NCI-H2081 (cell line): ENCODE data around the gene CYB5R2.

Experiments
- DNase-seq, 2 experiments: peaks; one replicate each; lab custom pipeline; 2025; lab: John Stamatoyannopoulos, UW

Gene CYB5R2

DNA sequence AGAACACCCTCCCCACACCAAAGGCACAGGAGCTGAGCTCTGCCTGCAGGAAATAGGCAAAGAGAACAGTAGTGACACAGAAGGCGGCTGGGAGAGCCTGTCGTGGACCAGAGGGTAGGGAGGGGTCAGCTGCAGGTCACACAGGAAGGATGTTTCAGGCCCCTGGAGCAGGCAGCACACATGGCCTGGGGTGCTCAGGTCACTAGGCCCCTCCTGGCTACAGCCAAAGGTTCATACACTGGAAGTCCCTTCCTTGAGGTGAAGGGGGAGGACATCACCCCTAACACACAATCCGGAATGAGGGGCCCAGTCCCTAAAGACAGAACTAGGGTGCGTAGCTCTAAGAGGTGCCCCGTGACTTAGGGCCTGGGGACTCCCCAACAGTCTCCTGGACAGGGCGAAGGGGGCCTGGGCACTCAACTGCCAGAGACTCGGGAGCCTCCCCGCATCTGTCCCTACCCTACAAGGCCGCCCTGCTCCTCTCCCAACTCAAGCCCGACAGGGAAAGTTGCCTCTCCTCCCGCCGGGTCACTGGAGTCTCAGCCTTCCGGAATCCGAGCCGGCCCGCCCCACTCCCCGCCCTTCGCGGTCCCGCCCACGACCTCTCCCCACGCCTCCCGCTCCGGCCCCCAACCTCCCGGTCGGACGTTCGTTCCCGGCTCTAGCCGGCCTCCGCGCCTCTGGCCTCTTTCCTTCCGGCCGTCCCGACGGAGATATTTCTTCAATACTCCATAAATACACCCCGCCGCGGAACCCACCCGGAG is at the start of gene CYB5R2:
Gene CYB5R2 (minus strand): TSS at position 541 of the 764 bp plus-strand sequence. CDS start 675 bp downstream, outside the sequence.
- DNase-seq, result no peak

DNA sequence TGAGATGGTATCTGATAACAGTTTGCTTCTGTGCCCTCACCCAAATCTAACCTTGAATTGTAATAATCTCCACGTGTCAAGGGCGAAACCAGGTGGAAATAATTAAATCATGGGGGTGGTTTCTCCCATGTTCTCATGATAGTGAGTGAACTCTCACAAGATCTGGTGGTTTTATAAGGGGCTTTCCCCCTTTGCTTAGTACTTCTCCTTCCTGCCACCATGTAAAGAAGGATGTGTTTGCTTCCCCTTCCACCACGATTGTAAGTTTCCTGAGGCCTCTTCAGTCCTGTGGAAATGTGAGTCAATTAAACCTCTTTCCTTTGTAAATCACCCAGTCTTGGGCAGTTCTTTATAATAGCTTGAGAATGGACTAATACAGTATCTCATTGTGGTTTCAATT is 41.5 kb upstream of the CYB5R2 start:
- no peak for DNase-seq

DNA sequence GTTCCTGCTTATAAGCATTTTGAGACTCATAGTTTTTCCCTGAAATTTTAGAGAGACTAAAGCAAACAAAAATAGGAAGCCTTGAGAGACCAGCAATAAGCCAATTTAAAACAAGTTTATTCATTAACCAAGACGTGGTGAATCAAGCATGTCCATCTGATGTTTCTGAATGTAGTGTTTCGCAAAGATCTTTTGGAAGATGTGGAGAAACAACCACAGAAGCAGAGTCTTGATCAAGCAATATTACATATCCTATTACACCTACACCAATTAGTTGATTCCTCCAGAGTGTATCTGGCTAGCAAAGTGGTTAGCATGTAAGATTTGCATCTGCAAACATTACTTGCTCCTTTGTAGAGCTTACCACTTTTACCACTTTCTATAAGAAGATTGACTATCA is 33.1 kb upstream of the CYB5R2 start, which contains the start of gene OVCH2:
Gene OVCH2 (minus strand): TSS at position 101 of the 400 bp plus-strand sequence. CDS start 83 bp downstream, at position 18.
- DNase-seq, result no peak

DNA sequence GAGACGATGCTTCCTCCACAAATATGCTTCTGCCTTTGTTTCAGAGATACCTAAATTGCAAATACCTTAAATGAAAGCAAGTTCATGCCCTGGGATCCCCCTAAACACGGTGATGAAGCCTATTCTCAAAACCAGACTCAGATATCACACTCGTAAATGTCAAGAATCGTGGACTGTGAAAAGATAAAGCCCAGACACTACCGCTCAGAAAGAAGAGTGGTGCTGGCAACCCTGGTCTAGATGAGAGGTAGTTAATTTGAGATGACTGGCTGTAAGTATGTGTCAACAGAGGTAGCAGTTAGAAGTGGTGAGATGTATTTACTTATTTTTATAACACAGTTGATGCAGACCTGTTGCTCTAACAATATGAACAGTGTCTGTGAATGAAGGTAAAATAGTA is 30.4 kb upstream of the CYB5R2 start:
- DNase-seq, result no peak

DNA sequence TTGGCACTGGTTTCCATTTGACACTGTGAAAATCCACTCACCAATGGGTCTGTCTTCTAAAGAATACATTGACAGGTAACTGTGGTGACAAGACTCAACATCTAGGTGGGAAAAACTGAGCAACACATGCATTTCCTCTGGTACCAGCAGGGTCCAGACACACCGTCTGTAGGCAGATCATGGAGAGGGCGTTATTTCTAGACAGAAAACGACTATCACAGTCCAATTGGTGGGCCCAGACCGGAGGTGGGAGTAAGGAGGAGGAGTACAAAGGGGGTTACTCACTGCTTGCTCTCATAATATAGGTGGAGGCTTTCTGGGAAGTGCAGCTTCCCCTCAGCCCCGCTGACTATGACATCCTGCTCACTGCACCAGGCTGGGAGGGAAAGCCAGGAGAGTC is 23.1 kb upstream of the CYB5R2 start:
- DNase-seq, result no peak

DNA sequence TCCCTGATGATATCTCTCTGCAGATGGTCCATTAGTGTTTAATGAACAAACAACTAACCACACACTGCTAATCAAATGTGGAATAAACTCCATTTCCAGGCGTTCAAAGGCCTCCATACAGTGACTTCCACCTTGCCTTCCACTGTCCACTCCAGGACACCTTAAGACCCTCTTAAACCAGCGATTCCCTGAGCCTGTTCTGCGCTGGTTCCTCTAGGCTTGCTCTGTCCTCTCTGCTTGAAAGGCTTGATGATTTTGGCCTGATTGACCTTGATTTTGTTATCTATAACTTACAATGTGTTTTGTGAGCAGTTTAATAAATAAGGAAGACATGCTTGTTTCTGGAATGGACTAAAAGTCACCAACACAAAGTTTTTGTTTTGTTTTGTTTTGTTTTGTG is 20.9 kb upstream of the CYB5R2 start:
- no peak for DNase-seq

DNA sequence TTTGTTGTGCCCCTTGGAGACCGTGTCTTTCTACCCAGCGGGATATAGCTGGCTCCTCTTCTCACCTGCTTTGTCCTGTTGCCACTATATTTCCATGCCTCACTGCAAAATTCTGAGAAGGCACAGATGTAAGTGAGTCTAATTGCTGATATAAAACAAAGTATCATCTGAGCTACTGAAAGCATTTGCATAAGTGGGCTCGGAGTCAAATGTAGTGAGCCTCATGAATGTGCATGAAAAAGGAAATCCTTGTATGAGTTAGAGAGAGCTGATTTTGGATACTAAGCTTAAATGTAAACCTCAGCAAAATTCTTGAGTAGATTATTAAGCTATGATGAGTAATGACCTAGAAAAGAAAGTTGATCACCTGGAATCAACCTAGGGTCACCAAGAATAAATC is 19.1 kb upstream of the CYB5R2 start:
- no peak for DNase-seq

DNA sequence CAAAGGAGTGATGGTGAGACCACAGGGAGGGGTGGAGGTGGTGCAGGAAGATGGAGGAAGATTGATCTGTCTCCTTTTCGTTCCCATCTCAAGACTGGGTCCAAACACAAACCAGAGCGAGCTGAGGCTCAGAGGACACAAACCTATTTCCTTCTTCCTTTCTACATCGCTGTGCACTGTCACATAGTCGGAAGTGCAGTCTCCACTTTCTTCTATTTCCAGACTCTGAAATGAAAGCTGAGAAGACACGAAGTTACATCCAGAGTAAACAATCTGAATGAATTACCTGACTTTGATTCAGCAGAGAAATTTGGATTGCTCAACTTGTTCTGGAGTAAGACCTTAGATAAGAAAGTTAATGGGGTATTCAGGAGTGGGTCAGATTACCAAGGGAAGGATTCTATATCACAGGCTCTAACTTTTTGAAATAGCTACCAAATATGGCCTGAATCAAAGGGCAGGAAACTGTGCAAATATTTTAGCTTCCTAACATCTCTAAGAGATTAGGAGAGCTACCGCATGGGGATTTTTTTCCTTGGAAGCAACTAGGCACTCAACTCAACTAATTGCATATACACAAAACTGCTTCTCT is 18.6 kb upstream of the CYB5R2 start:
- no peak for DNase-seq

DNA sequence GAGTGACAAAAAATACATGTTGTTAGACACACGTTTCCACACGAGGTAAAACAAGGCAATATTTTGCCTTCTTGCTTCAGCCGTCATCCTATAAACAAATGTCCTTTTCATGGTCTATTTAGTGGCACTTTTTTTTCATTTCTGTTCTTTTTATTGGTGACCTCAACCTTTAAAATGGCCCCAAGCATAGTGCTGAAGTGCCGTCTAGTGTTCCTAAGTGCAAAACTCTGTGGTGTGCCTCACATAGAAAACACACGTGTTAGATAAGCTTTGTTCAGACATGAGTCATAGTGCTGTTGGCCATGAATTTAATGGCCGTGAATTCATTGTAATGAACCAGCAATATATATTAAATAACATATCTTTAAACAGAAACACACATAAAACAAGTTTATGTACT is 17.3 kb upstream of the CYB5R2 start:
- DNase-seq, result no peak

DNA sequence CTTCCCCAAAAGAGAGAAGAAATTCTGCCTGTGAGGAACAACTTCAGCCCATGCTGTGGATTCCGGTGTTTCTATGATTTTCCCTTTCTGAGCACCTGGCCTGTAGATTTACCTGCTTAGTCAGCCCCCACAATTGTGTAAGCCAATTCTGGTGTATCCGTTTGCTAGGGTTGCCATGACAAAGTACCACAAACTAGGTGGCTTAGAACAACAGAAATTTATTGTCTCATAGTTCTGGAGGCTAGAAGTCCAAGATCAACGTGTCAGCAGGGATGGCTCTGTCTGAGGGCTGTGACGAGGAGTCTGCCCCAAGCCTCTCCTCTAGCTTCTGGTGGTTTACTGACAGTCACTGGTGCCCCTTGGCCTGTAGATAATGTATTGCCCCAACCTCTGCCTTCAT is 15.9 kb upstream of the CYB5R2 start:
- no peak for DNase-seq

DNA sequence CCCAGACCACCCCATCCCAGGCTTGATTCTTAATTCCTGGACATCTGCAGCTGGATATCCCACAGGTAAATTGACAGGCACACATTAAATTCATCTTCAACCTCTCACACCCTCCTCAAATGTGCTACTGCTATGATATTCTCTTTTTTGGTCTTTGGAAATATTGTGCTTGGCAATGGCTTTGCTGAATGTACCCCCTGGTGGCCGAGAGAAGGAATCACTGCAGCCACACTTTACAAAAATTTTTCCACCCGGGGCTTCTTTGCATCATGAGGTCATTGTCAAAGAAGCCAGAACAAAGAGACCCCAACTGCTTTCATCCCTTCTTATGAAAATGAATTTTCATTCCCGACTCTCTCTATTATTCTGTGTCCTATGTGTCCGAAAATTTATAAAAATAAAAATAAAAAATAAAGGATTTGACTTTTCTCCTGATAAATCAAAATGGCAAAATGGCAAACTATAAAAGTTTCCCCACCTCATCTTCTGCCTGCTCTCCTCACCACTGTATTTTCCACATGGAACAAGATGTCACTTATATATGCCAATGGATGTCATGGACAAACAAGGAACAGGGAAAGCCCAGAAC is 15.0 kb upstream of the CYB5R2 start:
- DNase-seq, result peak in 1 of 2 experiments; percentile 12

DNA sequence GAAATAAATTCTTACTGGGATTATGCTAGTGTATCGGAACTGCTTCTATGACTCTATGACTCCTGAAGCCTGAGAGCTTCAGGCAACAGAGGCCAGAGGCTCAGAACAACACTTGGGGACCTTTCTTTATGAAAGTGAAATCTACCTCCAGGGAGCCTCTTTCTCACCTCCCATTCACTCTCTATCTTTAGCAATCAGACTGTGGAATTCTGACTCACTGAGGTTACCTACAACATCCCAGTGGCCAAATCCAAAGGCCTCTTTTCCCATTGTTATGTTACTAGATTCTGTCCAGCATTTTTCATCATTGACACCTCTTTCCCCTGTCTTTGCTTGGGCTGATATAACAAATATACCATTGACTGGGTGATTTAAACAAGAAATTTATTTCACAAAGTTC is 14.1 kb upstream of the CYB5R2 start:
- no peak for DNase-seq

DNA sequence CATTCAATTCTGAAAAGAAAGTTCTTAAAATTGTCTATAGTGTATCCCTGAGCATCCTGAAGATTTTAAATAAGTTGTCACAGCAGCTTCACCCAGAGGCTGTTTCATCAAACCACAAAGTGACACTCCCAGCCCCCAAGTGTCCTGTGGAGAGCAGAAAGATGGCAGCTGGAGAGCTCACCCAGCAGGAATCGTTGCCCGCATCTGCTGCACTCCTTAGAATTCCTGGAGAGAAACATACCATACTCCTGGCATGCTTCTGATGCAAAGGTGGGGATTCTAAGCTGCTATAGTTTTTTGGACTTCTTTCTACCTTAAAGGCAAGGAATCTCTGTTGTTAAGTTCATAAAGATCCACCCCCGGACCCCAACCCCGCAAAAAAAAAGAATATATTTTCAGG is 13.5 kb upstream of the CYB5R2 start:
- no peak for DNase-seq

DNA sequence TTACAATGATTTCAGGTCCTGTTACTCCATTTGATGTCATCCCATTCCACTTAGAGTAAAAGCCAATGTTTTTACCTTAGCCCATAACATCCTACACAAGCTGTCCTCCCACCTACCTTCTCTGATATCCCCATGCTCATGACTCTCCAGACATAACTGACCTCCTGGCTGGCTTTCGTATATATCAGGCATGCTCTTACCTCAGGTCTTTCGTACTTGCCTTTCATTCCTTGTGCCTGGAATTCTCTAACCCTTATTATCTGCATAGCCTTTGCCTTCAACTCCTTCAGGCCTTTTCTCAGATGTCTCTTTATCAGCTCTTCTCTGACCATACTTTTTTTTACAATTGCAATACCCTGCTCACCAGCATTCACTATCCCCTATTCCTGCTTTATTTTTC is 10.3 kb upstream of the CYB5R2 start:
- DNase-seq, result no peak

DNA sequence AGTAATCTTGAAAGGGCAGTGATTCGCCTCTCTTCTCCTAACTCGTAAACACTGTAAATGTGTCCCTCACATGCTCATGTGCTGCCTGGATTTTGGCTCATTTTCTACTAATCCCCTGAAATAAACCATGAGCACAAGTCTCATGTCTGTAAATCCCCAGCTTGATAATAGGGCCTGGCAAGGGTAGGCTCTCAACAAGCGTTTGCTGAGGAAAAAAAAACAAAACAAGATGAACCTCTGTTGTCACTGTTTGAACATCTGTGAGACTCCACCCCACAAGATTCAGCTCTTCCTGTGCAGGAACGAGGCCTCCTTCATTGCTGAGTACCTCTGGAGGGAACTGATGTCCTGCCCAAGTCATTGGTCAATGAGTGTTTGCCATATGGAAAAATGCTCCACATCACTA is 4.5 kb upstream of the CYB5R2 start:
- no peak for DNase-seq

DNA sequence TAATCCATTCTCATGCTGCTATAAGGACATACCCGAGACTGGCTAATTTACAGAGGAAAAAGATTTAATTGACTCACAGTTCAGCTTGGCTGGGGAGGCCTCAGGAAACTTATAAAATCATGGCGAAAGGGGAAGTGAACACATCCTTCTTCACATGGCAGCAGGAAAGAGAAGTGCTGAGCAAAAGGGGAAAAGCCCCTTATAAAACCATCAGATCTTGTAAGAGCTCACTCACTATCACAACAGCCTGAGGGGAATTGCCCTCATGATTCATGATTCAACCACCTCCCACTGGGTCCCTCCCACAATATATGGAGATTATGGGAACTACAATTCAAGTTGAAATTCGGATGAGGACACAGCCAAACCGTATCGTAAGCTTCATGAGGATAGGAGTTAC is 3.8 kb upstream of the CYB5R2 start:
- DNase-seq, result no peak

DNA sequence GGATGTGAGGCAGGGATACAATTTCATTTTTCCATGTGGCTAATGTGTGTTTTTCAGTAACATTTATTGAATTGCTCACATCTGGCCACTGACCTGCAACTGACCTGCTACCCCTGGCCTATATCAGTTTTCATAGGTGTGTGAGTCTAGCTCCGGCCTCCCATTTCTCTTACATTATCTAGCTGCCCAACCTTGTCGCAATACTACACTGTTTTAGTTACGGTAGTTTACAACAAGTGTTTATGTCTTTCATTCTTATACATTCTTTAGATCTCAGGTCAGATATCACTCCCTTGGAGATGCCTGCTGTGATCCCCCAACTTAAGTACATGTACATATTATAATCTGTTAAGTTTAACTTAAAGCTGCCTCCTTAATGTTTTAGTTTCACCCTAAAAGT is 2.3 kb upstream of the CYB5R2 start:
- DNase-seq, result no peak

DNA sequence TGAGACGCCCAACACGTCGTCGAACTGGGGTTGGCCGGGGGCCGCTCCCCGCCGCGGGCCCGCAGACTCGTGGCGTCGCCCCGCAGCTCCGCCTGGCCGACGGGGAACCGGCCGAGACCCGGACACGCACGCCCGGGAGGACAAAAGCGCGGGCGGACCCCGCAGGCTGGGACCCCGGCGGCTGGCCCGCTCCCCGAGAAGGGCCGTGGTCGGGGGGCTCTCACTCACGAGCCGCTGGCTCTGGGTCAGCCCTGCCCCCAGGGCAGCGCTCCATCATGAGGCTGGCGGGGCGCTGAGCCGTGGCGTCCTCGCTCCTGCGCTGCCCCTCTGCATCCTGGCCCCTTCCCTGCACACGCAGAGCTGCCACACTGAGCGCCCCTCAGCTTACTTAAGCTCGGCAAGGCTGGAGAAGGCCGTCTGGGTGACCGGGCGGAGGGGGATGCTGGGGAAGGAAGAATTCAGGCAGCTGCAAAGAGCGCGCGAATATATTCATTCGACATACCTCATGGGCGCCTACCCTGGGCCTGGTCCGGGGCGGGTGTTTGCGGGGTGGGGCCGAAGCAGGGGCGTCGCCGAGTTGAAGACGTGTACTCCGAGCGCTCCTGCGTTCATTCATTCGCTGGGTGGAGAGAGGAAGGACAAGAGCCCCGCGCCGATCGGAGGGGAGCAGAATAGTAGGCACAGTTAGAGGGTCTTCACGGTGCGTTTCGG is 579 bp upstream of the CYB5R2 start:
- no peak for DNase-seq

DNA sequence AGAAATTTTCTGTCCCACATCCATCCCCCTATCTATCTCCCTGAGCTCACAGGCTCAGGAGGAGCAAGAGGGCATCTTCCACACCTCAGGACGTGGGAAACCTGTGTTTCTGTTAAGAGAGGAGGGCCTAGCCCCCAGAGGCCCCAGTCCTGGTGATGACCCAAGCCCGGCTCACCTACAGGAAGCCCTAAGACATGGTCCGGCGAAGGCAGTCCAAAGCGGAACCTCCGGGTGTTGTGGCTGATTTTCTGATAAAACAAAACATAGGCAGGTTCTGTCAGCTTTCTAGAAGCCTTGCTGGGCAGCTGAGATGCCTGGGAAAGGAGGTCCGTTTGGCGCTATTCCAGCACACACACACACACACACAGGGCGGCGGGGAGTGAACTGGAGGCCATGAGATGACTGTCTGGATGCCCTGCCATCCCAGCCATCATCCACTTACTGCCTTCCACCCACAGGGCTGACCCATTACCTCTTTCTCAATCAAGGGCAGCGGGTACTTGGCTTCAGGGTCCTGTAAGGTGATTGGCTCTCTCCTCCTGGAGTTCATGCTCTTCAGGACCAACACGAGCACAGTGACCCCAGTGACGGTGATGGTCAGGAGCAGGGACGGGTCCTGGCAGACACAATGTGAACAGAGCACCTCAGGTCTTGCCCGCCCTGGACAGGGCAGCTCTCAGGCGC is 882 bp downstream of the CYB5R2 start:
- no peak for DNase-seq

DNA sequence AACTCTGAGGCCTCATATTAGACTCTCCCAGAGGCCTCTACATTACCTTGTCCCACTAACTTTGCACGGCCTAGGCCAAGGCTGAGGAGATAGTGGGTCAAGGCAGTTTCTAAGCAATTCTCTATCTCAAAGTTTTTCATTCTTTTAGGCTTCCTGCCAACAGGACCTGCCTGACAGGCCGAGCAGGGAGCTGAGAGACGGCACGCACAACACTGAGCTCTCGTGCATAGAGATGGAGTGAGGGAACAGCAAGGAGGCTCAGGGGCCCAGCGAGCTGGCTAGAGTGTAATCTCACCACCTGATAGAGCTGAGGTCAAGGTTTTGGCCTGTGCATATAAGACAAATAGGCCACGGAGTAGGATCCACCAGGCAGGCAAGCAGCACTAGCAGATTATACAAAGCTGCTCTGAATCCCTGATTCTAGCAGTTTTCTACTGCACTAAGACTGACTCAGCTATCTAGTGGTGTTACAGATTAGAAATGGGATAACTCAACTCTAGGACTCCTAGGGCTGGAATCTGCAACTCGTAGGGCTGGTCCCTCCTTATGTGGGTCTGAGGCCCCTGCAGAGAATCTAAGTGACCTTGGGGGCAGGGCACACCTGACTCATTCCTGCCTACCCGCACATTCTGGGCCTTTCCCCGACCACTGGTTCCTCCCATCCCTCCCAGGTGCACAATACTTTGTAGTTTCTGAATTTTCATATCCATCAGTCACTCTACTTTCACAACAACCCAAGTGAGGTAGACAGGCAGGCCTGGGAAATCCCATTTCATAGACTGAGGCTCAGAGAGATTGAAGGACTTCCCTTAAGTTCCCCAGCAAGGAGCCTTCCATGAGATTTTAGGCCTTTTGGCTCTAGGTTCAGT is 1.7 kb downstream of the CYB5R2 start:
- DNase-seq, result no peak

DNA sequence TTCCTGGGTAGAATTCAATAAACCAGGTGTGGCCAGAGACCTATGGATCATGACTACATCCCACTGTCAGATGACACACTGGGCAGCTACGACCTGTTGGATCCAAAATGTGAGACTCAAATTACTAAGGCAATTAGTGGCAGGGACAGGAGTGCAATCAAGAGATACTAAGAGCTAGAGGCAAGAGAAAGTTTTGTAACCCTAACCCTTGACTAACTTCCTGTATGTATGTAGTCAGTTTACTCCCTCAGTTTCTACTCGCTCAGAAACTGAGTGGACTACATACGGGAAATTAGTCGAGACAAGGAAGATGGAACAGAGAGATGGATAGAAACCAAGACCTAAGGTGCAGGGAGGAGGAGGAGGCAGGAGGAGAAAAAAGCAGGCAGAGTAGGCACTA is 2.7 kb downstream of the CYB5R2 start:
- DNase-seq, result no peak
